NCI-H2227 (cell line): ENCODE data around the gene SDF2.
A peak's percentile ranks its signal among the peaks of the same experiment; 100 is the strongest.
"Not testable (repeated sequence)": the region's sequence is repeated elsewhere in the genome, so short reads cannot be mapped to it uniquely, and the experiment has no call there.

ENCODE experiments used
- DNase-seq: peaks from one replicate; lab custom pipeline; 2025; ENCODE audit not compliant: unreplicated experiment; lab: John Stamatoyannopoulos, UW

SDF2 gene

GRCh38 chr17:28685366-28685765 lies 23.7 kb upstream of the SDF2 start:
- no peak for DNase-seq

GRCh38 chr17:28684963-28685362 lies 23.3 kb upstream of the SDF2 start:
- DNase-seq: no peak

- no peak for DNase-seq
Observed at GRCh38 chr17:28682655-28683054, 20.9 kb upstream of the SDF2 start.

GRCh38 chr17:28675980-28676379 lies 14.3 kb upstream of the SDF2 start:
- no peak for DNase-seq

- no peak for DNase-seq
Observed at GRCh38 chr17:28675490-28675889, 13.8 kb upstream of the SDF2 start.

- DNase-seq: no peak
Observed at GRCh38 chr17:28669918-28670317, 8.2 kb upstream of the SDF2 start.

GRCh38 chr17:28667870-28668269 lies 6.2 kb upstream of the SDF2 start:
- DNase-seq: no peak

GRCh38 chr17:28665994-28666393 lies 4.3 kb upstream of the SDF2 start:
- DNase-seq: no peak

- no peak for DNase-seq
Observed at GRCh38 chr17:28663723-28664122, 2.0 kb upstream of the SDF2 start.

- DNase-seq: peak; percentile 43
Observed at GRCh38 chr17:28662527-28662829, 772 bp upstream of the SDF2 start.

GRCh38 chr17:28659497-28659881 lies 2.2 kb downstream of the SDF2 start:
- not testable (repeated sequence) for DNase-seq

- DNase-seq: not testable (repeated sequence)
Observed at GRCh38 chr17:28658766-28659496, 2.8 kb downstream of the SDF2 start.

GRCh38 chr17:28658342-28658741 lies 3.4 kb downstream of the SDF2 start:
- DNase-seq: not testable (repeated sequence)

GRCh38 chr17:28657756-28658155 lies 4.0 kb downstream of the SDF2 start:
- no peak for DNase-seq

GRCh38 chr17:28655160-28655559 lies 6.5 kb downstream of the SDF2 start:
- no peak for DNase-seq

GRCh38 chr17:28648698-28649097 lies 13.0 kb downstream of the SDF2 start:
- DNase-seq: no peak

- DNase-seq: no peak
Observed at GRCh38 chr17:28646039-28646754, 15.5 kb downstream of the SDF2 start.

- no peak for DNase-seq
Observed at GRCh38 chr17:28645576-28645939, 16.1 kb downstream of the SDF2 start.

- DNase-seq: peak; percentile 95
Observed at GRCh38 chr17:28644787-28645575, 16.7 kb downstream of the SDF2 start, which contains the start of gene BLTP2. TSS of gene BLTP2 (minus strand) at chr17:28645158. CDS start at chr17:28645056, 102 bp downstream.

- DNase-seq: peak; percentile 45
Observed at GRCh38 chr17:28643983-28644786, 17.5 kb downstream of the SDF2 start.

GRCh38 chr17:28641579-28641978 lies 20.1 kb downstream of the SDF2 start:
- DNase-seq: no peak
